Measurements from ENCODE around the gene LAMB3.

Gene LAMB3

GRCh38 chr1:209617047-209617673 is 35.1 kb downstream of the LAMB3 start:
- H3K4me2 ChIP-seq, result no peak overlapping the region
- H3K4me1 ChIP-seq (ENCODE audit: low read depth, poor library complexity, severe bottlenecking), result no peaks in the 10 kb centered on the region
- H2AFZ ChIP-seq (ENCODE audit: low read depth), result no peak overlapping the region
- no peaks in the 10 kb centered on the region for H4K20me1 ChIP-seq (ENCODE audit: insufficient read depth)
- H3K79me2 ChIP-seq (ENCODE audit: insufficient read depth, low read depth), result no peaks in the 10 kb centered on the region
- no peaks in the 10 kb centered on the region for H3K36me3 ChIP-seq (ENCODE audit: insufficient read depth)
- no peak overlapping the region for H3K9ac ChIP-seq
- TF ChIP-seq, protein P1, sequence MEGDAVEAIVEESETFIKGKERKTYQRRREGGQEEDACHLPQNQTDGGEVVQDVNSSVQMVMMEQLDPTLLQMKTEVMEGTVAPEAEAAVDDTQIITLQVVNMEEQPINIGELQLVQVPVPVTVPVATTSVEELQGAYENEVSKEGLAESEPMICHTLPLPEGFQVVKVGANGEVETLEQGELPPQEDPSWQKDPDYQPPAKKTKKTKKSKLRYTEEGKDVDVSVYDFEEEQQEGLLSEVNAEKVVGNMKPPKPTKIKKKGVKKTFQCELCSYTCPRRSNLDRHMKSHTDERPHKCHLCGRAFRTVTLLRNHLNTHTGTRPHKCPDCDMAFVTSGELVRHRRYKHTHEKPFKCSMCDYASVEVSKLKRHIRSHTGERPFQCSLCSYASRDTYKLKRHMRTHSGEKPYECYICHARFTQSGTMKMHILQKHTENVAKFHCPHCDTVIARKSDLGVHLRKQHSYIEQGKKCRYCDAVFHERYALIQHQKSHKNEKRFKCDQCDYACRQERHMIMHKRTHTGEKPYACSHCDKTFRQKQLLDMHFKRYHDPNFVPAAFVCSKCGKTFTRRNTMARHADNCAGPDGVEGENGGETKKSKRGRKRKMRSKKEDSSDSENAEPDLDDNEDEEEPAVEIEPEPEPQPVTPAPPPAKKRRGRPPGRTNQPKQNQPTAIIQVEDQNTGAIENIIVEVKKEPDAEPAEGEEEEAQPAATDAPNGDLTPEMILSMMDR (conservative IDR thresholded peaks at IDR 0.05; ENCODE audit: low read depth, low read length), result no peak
- no peak overlapping the region for H3K27ac ChIP-seq
- no peak overlapping the region for H3K4me3 ChIP-seq (IDR thresholded peaks at IDR 0.05; ENCODE audit: insufficient read depth, low read depth, low read length)
- no peaks in the 10 kb centered on the region for H3K27me3 ChIP-seq (ENCODE audit: insufficient read depth, low read depth)

- no peaks in the 10 kb centered on the region for H3K36me3 ChIP-seq (ENCODE audit: insufficient read depth)
Observed at GRCh38 chr1:209616366-209617046, 35.7 kb downstream of the LAMB3 start.

DNA sequence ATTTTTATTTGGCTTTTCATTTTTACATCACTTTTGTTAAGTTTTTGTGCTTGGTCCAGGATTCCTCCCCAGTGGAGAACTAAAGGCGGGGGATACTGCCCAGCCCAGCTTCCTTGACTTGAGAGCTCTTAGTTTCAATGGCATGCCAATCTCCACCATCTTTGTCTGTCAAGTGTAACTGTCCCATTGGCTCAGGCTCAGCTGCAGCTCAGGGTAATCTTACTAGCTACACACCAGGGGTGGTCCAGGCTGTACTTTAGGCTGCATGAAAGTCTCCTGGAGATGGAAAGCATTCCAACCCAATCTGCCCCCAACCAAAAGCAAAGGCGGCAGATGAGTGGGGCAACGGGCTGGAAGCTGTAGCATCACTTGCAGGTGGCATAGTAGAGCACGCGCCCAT is 37.3 kb downstream of the LAMB3 start:
- Histone ChIP-seq H3K27me3 (ENCODE audit: insufficient read depth, low read depth) (no peaks in the 10 kb centered on the region), H3K4me1 (ENCODE audit: low read depth, poor library complexity, severe bottlenecking) (no peaks in the 10 kb centered on the region), H2AFZ (ENCODE audit: low read depth) (no peak overlapping the region), H3K4me3 (IDR thresholded peaks at IDR 0.05; ENCODE audit: insufficient read depth, low read depth, low read length) (no peak overlapping the region), H3K4me2 (no peak overlapping the region), H3K36me3 (ENCODE audit: insufficient read depth) (no peaks in the 10 kb centered on the region), H4K20me1 (ENCODE audit: insufficient read depth) (no peaks in the 10 kb centered on the region), H3K27ac (no peak overlapping the region), H3K9ac (no peak overlapping the region), H3K79me2 (ENCODE audit: insufficient read depth, low read depth) (no peaks in the 10 kb centered on the region)
- TF ChIP-seq, protein P1 (conservative IDR thresholded peaks at IDR 0.05; ENCODE audit: low read depth, low read length), result no peak

More at GRCh38 chr1:209616366-209617046, 35.7 kb downstream of the LAMB3 start:
- Histone ChIP-seq H3K9ac (no peak overlapping the region), H4K20me1 (ENCODE audit: insufficient read depth) (no peaks in the 10 kb centered on the region), H3K79me2 (ENCODE audit: insufficient read depth, low read depth) (no peaks in the 10 kb centered on the region), H2AFZ (ENCODE audit: low read depth) (no peak overlapping the region), H3K27ac (no peak overlapping the region), H3K4me2 (no peak overlapping the region), H3K4me1 (ENCODE audit: low read depth, poor library complexity, severe bottlenecking) (no peaks in the 10 kb centered on the region), H3K27me3 (ENCODE audit: insufficient read depth, low read depth) (no peaks in the 10 kb centered on the region), H3K4me3 (IDR thresholded peaks at IDR 0.05; ENCODE audit: insufficient read depth, low read depth, low read length) (no peak overlapping the region)
- TF ChIP-seq, protein P1 (conservative IDR thresholded peaks at IDR 0.05; ENCODE audit: low read depth, low read length), result no peak

DNA sequence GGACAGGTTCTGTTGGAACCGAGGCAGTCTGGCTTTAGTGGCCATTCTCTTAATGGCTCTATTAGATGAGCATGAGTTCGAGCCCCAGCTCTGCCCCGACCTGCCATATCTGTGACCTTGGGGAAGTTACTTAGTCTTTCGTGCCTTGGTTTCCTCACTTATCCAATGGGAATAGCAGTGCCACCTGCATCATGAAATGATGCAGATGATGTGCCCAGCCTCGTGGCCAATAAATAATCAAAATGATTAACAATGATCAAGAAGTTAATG is 38.1 kb downstream of the LAMB3 start:
- TF ChIP-seq, protein P1 (conservative IDR thresholded peaks at IDR 0.05; ENCODE audit: low read depth, low read length), result no peak
- H2AFZ ChIP-seq (ENCODE audit: low read depth), result no peak overlapping the region

More for the DNA sequence above, 38.1 kb downstream of the LAMB3 start:
- Histone ChIP-seq H3K9ac (no peak overlapping the region), H3K4me3 (IDR thresholded peaks at IDR 0.05; ENCODE audit: insufficient read depth, low read depth, low read length) (no peak overlapping the region), H3K27me3 (ENCODE audit: insufficient read depth, low read depth) (no peaks in the 10 kb centered on the region), H3K4me2 (no peak overlapping the region), H3K36me3 (ENCODE audit: insufficient read depth) (no peaks in the 10 kb centered on the region), H3K79me2 (ENCODE audit: insufficient read depth, low read depth) (no peaks in the 10 kb centered on the region), H3K4me1 (ENCODE audit: low read depth, poor library complexity, severe bottlenecking) (no peaks in the 10 kb centered on the region), H4K20me1 (ENCODE audit: insufficient read depth) (no peaks in the 10 kb centered on the region), H3K27ac (no peak overlapping the region)
